ENCODE results near the gene DPM3.

DPM3 gene

DNA sequence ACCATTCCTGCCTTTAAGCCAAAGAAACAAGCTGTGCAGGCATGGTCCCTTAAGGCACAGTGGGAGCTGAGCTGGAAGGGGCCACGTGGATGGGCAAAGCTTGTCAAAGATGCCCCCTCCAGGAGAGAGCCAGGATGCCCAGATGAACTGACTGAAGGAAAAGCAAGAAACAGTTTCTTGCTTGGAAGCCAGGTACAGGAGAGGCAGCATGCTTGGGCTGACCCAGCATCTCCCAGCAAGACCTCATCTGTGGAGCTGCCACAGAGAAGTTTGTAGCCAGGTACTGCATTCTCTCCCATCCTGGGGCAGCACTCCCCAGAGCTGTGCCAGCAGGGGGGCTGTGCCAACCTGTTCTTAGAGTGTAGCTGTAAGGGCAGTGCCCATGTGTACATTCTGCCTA lies 6.0 kb downstream of the DPM3 start:
- H3K4me1 ChIP-seq (ENCODE audit: control insufficient read depth, insufficient read depth, low read length) = peaks cover 13% of the 10 kb centered on the region
- peaks cover 20% of the 10 kb centered on the region for H3K36me3 ChIP-seq (ENCODE audit: control insufficient read depth, insufficient read depth, low read length)
- peak overlapping the region; percentile 99 for H3K27ac ChIP-seq (ENCODE audit: low read depth, low read length)
- peak overlapping the region; percentile 92 for H3K4me3 ChIP-seq (ENCODE audit: low read length)
- H3K27me3 ChIP-seq (ENCODE audit: control insufficient read depth, insufficient read depth, low read length) = no peaks in the 10 kb centered on the region
- H3K9ac ChIP-seq (ENCODE audit: low read length) = no peak overlapping the region

DNA sequence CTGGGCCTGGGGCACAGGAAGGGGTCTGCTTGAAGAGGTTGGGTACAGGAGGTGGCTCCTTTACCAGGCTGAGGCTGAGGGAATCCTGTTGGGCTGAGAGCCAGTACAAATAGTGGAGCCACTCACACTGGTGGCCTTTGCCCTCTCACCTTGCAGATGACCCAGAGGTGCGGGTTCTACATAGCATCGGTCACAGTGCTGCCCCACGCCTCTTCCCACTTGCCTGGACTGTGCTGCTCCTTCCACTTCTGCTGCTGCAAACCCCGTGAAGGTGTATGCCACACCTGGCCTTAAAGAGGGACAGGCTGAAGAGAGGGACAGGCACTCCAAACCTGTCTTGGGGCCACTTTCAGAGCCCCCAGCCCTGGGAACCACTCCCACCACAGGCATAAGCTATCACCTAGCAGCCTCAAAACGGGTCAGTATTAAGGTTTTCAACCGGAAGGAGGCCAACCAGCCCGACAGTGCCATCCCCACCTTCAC lies 6.5 kb downstream of the DPM3 start:
- no peak overlapping the region for H3K9ac ChIP-seq (ENCODE audit: low read length)
- no peak overlapping the region for H3K27ac ChIP-seq (ENCODE audit: low read depth, low read length)
- peaks cover 16% of the 10 kb centered on the region for H3K4me1 ChIP-seq (ENCODE audit: control insufficient read depth, insufficient read depth, low read length)
- H3K4me3 ChIP-seq (ENCODE audit: low read length) = no peak overlapping the region
- peaks cover 2% of the 10 kb centered on the region for H3K27me3 ChIP-seq (ENCODE audit: control insufficient read depth, insufficient read depth, low read length)
- H3K36me3 ChIP-seq (ENCODE audit: control insufficient read depth, insufficient read depth, low read length) = peaks cover 20% of the 10 kb centered on the region

DNA sequence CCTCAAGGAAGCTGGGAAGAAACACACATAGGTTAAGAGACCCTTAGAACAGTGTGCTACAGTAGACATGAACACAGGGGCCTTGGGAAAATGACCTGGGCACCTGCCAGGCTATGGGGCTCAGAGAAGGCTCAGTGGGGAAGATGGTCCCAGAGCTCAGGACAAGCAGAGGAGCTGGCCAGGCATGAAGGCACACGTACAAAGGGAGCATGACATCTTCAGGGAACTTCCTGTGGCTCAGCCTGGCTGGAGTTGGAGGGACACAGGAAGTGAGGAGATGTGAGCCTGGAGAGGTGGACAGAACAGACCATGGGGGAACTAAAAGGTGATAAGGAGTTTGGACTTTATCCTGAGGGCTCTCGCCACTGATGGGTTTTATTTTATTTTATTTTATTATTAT lies 8.5 kb downstream of the DPM3 start:
- Histone ChIP-seq H3K36me3 (ENCODE audit: control insufficient read depth, insufficient read depth, low read length) (peaks cover 20% of the 10 kb centered on the region), H3K27ac (ENCODE audit: low read depth, low read length) (no peak overlapping the region), H3K9ac (ENCODE audit: low read length) (no peak overlapping the region), H3K4me1 (ENCODE audit: control insufficient read depth, insufficient read depth, low read length) (peaks cover 22% of the 10 kb centered on the region), H3K4me3 (ENCODE audit: low read length) (no peak overlapping the region), H3K27me3 (ENCODE audit: control insufficient read depth, insufficient read depth, low read length) (peaks cover 6% of the 10 kb centered on the region)

DNA sequence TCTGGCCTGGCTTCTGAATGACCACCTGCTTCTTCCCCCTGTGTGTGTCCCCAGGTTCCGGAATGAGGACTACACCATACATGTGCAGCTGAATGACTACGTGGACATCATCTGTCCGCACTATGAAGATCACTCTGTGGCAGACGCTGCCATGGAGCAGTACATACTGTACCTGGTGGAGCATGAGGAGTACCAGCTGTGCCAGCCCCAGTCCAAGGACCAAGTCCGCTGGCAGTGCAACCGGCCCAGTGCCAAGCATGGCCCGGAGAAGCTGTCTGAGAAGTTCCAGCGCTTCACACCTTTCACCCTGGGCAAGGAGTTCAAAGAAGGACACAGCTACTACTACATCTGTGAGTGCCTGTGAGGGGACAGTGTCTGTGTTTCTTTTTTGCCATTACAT lies 9.0 kb downstream of the DPM3 start:
- H3K4me1 ChIP-seq (ENCODE audit: control insufficient read depth, insufficient read depth, low read length) = peaks cover 22% of the 10 kb centered on the region
- H3K27ac ChIP-seq (ENCODE audit: low read depth, low read length) = no peak overlapping the region
- peak overlapping the region; percentile 12 for H3K4me3 ChIP-seq (ENCODE audit: low read length)
- H3K9ac ChIP-seq (ENCODE audit: low read length) = no peak overlapping the region
- H3K27me3 ChIP-seq (ENCODE audit: control insufficient read depth, insufficient read depth, low read length) = peaks cover 6% of the 10 kb centered on the region
- H3K36me3 ChIP-seq (ENCODE audit: control insufficient read depth, insufficient read depth, low read length) = peaks cover 20% of the 10 kb centered on the region

DNA sequence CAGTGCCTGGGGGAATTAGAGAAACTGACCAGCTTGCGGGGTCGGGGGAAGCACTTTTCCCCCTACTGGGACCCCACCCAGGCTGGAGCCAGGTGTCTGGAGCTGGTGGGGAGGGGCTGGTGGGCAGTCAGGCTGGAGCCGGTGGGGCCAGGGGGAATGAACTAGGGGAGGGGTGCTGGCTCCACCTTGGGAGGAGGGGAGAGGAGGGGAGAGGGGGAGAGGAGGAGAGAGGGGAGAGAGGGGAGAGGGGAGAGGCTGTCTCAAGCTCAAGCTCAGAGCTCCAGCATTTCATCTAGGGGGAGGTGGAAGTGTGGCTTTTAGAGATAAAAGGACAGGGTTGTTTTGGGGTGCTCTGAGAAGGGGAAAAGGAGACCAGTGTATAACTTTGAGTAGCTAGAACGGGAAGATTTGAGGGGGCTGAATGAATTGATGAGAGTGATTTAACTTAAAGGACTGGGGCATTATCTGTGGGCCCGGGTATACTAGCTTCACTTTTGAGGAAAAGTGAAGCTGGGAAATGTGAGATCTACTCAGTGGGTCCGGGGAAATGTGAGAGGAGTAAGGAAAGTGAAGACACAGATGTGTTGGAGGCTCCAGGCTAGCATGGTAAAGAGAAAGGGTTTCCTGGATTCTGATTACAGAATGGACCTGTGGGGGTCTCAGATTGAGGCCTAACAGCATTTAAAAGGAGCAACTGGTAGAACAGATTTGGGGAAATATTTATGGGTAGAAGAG lies 9.9 kb downstream of the DPM3 start:
- Histone ChIP-seq H3K9ac (ENCODE audit: low read length) (peak overlapping the region; percentile 10), H3K27me3 (ENCODE audit: control insufficient read depth, insufficient read depth, low read length) (peaks cover 6% of the 10 kb centered on the region), H3K4me3 (ENCODE audit: low read length) (peak overlapping the region; percentile 70), H3K4me1 (ENCODE audit: control insufficient read depth, insufficient read depth, low read length) (peaks cover 22% of the 10 kb centered on the region), H3K27ac (ENCODE audit: low read depth, low read length) (peak overlapping the region; percentile 70), H3K36me3 (ENCODE audit: control insufficient read depth, insufficient read depth, low read length) (peaks cover 20% of the 10 kb centered on the region)

DNA sequence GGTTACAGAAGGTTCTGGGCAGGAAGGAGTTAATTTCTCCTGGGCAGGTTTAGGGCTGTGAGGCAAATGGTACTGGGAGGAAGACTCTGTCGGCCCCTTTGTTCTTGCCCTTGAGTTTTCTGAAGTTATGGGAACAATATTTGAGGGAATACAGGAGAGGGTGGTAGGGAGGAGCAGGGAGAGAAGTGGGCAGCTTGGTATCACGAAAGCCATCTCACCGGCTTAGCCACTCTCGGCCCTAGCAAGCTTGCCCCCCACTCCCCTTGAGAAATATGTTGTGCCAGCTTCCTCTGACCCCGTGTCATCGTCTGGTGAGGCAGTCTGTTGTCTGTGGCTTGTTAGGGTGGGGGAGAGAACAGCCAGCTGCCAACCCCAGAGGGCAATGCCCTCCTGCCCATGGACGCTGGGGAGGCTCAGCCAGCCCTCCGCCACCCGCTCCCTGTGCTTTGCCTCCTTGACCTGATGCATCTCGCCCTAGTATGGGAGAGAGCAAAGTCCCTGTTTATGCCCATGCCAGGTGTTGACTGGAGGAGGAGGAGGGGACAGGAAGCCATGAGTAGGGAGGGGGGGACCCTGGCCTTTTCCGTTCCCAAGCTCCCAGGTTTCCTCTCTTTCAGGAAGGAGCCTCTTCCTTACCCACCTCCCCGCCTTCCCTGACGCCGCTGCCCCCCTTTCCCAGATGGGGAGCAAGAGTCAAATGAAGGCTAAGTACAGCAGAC lies 11.4 kb downstream of the DPM3 start:
- Histone ChIP-seq H3K4me1 (ENCODE audit: control insufficient read depth, insufficient read depth, low read length) (peaks cover 19% of the 10 kb centered on the region), H3K36me3 (ENCODE audit: control insufficient read depth, insufficient read depth, low read length) (peaks cover 17% of the 10 kb centered on the region), H3K27ac (ENCODE audit: low read depth, low read length) (peak overlapping the region; percentile 70), H3K27me3 (ENCODE audit: control insufficient read depth, insufficient read depth, low read length) (peaks cover 6% of the 10 kb centered on the region), H3K9ac (ENCODE audit: low read length) (peak overlapping the region; percentile 82), H3K4me3 (ENCODE audit: low read length) (peak overlapping the region; percentile 70)

DNA sequence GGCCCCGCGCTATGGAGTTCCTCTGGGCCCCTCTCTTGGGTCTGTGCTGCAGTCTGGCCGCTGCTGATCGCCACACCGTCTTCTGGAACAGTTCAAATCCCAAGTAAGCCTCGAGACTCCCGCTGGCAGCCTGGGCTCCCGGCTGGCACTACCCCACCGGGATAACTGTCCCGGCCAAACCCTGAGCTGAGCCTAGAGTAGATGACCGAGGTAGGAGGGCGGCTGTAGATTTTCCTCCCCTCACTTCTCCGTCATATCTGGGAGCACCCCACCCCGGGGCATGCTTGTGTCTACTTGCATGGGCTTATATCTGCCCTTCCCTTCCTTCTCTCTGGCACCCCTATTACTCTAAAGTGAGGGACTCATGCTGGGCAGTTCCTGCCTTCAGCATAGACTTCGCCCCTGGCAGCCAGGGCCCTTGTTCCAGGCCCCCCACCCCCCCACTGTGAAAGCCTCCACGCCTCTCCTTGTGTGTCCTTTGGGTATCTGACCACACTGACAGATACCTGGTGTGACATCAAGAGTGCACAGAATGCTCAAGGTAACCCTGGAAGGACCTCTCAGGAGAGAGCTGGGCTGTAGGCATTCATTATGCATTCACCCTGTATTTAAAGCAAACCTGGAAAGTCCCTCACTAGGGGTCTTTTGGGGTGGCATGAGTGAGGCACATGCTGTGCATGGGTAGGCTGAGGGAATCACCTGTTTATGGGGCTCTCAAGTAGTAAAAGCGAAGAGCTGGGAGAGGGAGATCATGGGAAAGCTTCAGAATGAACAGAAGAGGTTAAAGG lies 12.2 kb downstream of the DPM3 start:
- Histone ChIP-seq H3K4me1 (ENCODE audit: control insufficient read depth, insufficient read depth, low read length) (peaks cover 19% of the 10 kb centered on the region), H3K27ac (ENCODE audit: low read depth, low read length) (peak overlapping the region; percentile 70), H3K4me3 (ENCODE audit: low read length) (peak overlapping the region; percentile 70), H3K9ac (ENCODE audit: low read length) (peak overlapping the region; percentile 82), H3K36me3 (ENCODE audit: control insufficient read depth, insufficient read depth, low read length) (peaks cover 10% of the 10 kb centered on the region), H3K27me3 (ENCODE audit: control insufficient read depth, insufficient read depth, low read length) (peaks cover 6% of the 10 kb centered on the region)

DNA sequence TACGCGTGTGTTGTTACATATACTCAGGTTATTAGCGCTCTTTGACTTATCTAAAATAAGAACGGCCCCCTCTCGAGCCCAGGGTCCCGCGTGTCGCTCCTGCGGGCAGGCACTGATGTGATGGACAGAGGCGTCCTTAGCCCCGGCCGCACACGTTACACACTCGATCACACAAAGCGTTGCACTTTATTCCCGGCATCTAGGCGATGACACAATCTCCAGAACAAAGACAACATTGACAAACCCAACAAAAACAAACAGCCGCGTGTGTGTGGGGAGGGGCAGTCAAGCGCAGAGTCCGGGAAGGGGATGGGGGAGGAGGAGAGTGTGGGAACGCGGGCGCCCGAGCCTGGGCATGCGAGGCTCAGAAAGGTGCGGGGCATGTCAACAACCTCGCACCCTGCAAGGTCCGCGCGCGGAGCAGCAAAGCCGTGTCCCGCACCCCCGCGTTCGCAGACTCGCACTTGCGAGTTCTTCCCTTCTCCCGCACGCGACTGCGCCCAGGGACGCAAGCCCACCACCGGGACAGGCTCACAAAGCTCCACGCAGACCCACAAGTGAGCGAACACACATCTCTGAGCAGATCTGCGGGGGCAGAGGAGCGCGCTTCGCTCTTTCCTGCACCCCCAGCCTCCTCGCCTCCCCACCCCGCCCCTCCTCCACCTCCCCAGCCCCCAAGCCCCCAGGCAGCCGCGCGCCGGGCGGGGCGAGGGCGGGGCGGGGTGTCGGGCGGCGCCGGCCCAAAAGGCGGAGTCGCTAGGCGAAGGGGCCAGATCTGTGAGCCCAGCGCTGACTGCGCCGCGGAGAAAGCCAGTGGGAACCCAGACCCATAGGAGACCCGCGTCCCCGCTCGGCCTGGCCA lies 13.0 kb downstream of the DPM3 start, which contains the start of gene EFNA1:
Gene EFNA1, plus strand, starts transcription at position 772 of the 862 bp plus-strand sequence. CDS start 102 bp downstream, outside the sequence.
- Histone ChIP-seq H3K27me3 (ENCODE audit: control insufficient read depth, insufficient read depth, low read length) (peaks cover 6% of the 10 kb centered on the region), H3K36me3 (ENCODE audit: control insufficient read depth, insufficient read depth, low read length) (peaks cover 9% of the 10 kb centered on the region), H3K4me3 (ENCODE audit: low read length) (peak within 1 kb of the TSS; percentile 70), H3K27ac (ENCODE audit: low read depth, low read length) (peak within 1 kb of the TSS; percentile 76), H3K4me1 (ENCODE audit: control insufficient read depth, insufficient read depth, low read length) (peaks cover 19% of the 10 kb centered on the region), H3K9ac (ENCODE audit: low read length) (peak within 1 kb of the TSS; percentile 82)

DNA sequence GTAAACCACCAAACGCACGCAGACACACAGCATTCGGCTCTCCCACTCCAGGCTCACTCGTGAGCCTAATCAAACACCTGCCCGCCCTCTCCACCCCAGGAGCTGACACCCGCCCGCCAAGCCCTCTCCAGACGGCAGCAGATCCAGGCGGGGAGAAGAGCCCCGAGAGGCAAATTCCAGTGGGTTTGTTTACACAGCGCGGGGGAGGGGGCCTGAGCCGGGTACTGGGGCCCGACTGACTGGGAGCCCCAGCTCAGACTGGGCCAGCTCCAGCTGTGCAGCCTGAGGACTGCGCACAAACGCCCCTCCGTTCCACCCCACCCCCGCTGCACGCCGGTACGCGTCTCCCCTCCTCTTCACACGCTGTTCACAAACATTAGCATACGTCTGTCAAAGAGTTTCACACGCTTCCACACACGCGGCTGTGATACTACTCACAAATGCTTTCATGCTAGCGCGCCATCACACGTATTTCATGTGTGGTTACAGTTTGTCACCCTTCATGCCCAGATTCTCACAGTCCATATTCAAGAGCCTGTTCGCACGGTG lies 13.7 kb downstream of the DPM3 start:
- Histone ChIP-seq H3K27me3 (ENCODE audit: control insufficient read depth, insufficient read depth, low read length) (peaks cover 6% of the 10 kb centered on the region), H3K4me3 (ENCODE audit: low read length) (peak overlapping the region; percentile 70), H3K9ac (ENCODE audit: low read length) (peak overlapping the region; percentile 63), H3K4me1 (ENCODE audit: control insufficient read depth, insufficient read depth, low read length) (peaks cover 19% of the 10 kb centered on the region), H3K27ac (ENCODE audit: low read depth, low read length) (peak overlapping the region; percentile 76), H3K36me3 (ENCODE audit: control insufficient read depth, insufficient read depth, low read length) (peaks cover 5% of the 10 kb centered on the region)

DNA sequence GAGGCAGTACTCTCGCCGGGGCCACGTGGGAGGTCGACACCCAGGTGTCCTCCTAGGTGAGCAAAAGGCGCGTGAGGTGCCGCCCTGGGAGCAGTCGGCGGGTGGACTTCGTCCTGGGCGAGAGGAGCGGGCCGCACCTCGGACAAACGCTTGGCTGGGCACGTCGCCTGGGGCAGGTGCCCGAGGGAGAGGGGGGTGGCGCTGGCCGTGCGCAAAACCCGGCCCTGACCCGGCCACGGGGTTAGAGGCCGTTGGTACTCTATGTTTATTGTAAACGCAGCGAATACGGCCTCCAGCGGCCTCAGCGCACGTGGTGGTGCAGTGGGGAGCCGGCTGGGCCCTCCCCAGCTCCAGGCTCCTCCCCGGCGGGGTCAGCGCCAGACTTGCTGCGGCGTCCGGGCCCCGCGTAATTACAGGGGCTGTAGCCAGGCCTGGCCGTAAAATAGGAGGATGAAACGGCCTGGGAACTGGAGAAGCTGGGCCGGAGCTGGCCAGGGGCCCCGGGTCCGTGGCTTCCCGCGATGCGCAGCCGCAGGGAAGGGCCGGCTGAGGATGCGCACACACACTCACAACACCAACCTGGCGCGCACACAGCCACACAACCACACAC lies 14.3 kb downstream of the DPM3 start:
- Histone ChIP-seq H3K4me3 (ENCODE audit: low read length) (peak overlapping the region; percentile 70), H3K27me3 (ENCODE audit: control insufficient read depth, insufficient read depth, low read length) (peaks cover 6% of the 10 kb centered on the region), H3K4me1 (ENCODE audit: control insufficient read depth, insufficient read depth, low read length) (peaks cover 19% of the 10 kb centered on the region), H3K27ac (ENCODE audit: low read depth, low read length) (peak overlapping the region; percentile 76), H3K9ac (ENCODE audit: low read length) (peak overlapping the region; percentile 63), H3K36me3 (ENCODE audit: control insufficient read depth, insufficient read depth, low read length) (no peaks in the 10 kb centered on the region)

DNA sequence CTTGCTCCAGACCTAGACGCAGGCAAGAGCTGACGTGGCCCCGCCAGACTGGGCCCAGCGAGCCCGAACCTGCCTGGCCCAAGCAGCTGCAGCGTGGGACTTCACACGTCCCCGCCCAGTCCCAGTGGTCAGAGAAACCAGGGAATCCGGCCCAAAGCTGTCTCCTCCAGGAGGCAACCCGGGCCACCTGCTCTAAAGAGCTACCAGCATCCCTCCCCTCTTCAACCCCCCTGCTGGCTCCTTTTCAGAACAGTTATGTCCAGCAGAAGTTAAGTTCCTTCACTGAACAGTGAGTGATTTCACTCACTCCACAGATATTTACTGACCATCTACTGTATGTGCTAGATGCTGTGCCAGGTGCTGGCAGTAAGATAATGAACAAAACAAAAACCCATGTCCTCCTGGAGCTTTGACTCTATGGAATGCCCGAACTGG lies 14.8 kb downstream of the DPM3 start:
- Histone ChIP-seq H3K27ac (ENCODE audit: low read depth, low read length) (peak overlapping the region; percentile 76), H3K4me1 (ENCODE audit: control insufficient read depth, insufficient read depth, low read length) (peaks cover 19% of the 10 kb centered on the region), H3K36me3 (ENCODE audit: control insufficient read depth, insufficient read depth, low read length) (no peaks in the 10 kb centered on the region), H3K9ac (ENCODE audit: low read length) (no peak overlapping the region), H3K4me3 (ENCODE audit: low read length) (no peak overlapping the region), H3K27me3 (ENCODE audit: control insufficient read depth, insufficient read depth, low read length) (peaks cover 6% of the 10 kb centered on the region)
